NOMO-1 (cell line): Measurements from ENCODE around the gene CCDC24.
A peak's percentile ranks its signal among the peaks of the same experiment; 100 is the strongest.

Experiments
- DNase-seq, 2 experiments: peaks; one replicate each; lab custom pipeline; 2025; ENCODE audit not compliant: unreplicated experiment in 2 of 2; lab: John Stamatoyannopoulos, UW

Gene CCDC24

GRCh38 chr1:43979528-43980254 is 11.7 kb upstream of the CCDC24 start:
- DNase-seq: no peak

DNA sequence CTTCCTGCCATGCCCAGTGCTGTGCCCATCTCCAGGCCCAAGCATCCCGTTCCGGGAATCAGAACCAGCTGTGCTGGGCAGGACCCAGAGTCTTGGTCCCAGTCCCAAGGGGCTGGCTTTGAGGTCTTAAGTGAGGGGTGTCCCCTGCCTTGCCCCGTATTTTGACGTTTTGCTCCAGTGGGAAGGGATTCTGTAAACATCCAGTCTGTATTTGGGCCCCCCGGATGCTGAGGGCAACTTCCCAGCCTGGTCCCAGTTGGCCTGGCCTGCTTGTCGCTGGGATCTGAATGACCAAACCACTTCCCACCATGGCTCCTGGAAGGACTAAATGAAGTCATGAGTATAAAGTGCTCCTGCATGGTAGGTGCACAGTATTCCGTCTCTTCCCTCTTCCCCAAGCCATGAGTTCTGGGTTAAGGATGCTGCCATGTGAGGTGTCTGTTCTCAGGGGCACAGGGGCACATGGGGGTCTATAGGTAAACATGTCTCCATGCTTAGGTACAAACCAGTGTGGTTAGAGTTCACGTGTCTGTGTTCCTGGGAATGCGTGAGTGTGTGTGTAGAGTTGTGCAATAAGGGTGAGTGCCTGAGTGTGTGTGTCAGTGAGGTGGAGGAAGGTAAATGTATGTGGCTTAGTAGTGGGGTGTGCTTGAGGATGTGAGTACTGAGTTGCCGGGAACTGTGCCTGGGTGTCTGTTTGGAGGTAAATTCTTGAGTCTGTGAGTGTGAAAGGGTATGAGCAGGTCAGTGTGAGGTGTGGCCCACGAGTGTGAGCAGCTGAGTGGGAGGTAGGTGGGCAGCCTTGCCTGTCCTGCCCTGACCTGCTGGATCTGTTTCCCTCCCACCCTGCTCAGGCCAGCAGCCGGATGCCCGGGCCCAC is 10.9 kb upstream of the CCDC24 start:
- no peak for DNase-seq

DNA sequence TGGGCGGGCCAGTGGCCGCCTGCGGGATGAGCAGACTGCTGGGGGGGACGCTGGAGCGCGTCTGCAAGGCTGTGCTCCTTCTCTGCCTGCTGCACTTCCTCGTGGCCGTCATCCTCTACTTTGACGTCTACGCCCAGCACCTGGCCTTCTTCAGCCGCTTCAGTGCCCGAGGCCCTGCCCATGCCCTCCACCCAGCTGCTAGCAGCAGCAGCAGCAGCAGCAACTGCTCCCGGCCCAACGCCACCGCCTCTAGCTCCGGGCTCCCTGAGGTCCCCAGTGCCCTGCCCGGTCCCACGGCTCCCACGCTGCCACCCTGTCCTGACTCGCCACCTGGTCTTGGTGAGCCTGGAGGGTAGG is 10.3 kb upstream of the CCDC24 start:
- no peak for DNase-seq

DNA sequence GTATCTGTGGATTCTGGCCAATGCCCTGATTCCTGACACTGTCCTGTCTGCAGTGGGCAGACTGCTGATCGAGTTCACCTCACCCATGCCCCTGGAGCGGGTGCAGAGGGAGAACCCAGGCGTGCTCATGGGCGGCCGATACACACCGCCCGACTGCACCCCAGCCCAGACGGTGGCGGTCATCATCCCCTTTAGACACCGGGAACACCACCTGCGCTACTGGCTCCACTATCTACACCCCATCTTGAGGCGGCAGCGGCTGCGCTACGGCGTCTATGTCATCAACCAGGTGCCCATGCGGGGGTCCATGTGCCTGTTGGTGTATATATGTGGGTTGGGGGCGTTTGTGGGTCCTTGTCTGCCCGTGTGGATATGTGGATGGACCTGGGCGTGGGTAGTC is 9.8 kb upstream of the CCDC24 start:
- DNase-seq: no peak

GRCh38 chr1:43982241-43982640 is 9.2 kb upstream of the CCDC24 start:
- DNase-seq: no peak

DNA sequence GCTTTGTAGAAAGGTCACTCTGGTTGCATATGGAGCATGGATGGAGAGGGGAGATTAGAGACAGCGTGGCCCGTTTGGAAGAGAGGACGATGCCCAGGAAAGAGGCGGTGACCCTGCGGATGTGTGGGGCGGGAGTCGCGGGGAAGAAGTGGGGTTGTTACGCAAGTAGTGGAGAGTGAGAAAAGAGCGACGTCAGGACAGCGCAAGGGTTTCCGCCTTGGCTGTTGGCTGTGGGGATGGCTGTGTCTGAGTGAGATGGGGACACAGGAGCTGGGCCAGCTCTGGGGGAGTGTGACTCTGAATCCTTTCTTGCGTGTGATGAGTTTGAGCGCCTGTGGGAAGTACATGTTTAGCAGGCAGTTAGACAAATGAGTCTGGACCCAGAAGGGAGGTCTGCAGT is 8.6 kb upstream of the CCDC24 start:
- DNase-seq: no peak

DNA sequence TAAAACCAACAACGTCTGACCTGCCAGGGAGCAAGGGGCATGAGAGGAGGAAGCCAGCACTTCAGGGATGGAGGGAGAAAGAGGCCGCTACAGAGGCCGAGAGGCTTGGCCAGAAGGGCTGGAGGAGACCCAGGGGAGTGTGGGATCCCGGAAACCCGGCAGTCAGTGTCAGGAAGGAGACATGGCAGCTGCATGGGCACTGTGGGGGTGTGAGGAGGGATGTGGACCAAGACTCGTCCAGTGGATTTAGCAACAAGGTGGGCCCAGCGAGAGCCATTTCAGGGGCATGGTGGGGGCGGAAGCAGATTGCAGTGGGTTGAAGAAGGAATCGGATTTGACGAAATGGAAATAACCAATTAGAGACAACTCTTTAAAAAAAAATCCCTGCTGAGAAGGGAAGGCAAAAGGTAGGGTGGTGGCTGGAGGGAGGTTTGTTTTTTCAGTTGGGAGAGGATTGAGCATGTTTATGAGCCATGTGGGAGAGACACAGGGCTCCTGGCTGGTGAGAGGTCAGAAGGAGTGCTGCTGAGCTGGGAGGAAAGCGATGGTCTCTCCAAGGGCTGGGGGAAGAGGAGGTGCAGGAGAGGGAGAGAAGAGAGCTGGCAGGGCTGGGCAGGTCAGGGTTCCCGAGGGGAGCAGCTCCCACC is 8.0 kb upstream of the CCDC24 start:
- no peak for DNase-seq

DNA sequence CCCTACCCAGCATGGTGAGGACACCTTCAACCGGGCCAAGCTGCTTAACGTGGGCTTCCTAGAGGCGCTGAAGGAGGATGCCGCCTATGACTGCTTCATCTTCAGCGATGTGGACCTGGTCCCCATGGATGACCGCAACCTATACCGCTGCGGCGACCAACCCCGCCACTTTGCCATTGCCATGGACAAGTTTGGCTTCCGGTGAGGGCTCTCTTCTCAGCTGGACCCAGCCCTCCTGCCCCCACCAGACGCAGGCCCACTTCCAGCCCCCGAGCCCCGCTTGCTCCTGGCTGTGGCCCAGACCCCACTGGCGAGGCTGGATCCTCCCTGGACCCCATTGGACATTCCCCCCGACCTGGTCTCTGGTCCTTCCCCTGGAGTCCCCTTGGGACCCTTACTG is 6.5 kb upstream of the CCDC24 start:
- DNase-seq: no peak

- no peak for DNase-seq
Observed at GRCh38 chr1:43985984-43986595, 5.3 kb upstream of the CCDC24 start.

GRCh38 chr1:43986712-43987111 is 4.7 kb upstream of the CCDC24 start:
- DNase-seq: no peak

DNA sequence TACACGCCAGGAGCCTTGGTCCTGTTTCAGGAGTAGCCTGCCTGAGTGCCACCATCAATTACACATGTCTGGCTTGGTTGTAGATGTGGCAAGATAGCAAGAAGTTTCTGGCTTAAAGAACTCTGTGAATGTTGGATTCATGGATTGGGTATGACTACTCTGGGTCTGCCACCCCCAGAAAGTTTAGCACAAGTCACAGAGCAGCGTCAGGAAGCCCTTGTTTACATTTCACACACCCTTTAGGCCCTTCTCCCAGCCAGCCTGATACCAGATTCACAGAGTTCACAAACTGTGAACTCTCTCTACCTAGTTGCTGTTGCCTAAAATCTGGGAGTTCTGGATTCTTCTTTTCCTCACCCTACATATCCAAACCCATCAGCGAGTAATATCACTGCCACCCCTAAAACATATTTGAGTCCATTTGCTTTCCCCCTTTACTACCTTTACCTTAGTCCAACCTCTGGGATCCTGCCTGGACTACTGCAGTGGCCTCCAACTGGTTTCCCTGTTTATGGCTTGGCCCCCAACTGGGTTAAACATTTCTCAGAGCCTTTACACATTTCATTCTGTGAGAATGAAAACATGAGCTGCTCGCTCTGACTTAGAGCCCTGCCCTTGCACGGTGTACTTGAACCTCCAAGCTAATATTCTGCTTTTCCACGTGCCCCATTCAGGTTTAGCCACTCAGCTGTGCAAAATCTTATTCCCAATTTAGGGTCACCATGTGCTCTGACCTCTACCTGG is 4.1 kb upstream of the CCDC24 start:
- DNase-seq: no peak

GRCh38 chr1:43990271-43991199 is 864 bp upstream of the CCDC24 start:
- DNase-seq: no peak

DNA sequence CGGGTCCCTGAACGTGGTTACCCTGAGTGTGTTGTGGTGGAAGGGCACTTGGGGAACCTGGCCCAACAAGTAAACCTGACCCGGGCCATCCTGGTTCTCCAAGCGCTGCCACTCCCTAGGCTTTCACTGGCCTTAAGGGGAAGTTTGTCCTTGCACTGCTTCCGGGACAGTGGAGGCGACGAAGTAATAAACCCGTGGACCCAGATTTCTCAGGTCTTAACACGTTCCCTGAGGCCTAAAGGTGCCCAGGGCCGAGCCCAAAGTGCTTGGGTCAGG is 261 bp upstream of the CCDC24 start:
- no peak for DNase-seq

GRCh38 chr1:43992232-43992995 is 1.0 kb downstream of the CCDC24 start:
- no peak for DNase-seq

DNA sequence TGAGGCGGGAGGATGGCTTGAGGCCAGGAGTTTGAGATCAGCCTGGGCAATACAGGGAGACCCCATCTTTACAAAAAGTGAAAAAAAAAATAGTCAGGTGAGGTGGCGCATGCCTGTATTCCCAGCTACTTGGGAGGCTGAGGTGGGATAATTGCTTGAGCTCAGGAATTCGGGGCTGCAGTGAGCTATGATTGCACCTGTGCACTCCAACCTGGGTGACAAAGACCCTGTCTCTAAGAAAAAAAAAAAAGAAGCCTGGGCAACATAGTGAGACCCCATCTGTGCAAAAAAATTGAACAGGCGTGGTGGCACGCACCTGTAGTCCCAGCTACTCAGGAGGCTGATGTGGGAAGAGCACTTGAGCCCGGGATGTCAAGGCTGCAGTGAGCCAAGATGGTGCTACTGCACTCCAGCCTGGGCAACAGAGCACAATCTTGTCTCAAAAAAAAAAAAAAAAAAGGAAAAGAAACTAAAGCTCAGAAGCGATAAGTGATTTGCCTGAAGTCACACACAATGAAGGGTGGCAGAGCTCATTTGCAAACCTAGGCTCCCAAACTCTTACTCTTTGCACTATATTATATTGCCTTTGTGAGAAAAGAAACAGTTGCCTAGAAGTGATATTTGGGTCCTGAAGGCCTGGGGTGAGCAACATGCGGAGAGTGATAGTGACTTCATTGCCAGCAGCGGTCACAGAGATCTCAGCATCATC is 2.0 kb downstream of the CCDC24 start:
- DNase-seq: no peak

- no peak for DNase-seq
Observed at GRCh38 chr1:43994071-43994470, 2.7 kb downstream of the CCDC24 start.

- peak; percentile 47 to 55 for DNase-seq
Observed at GRCh38 chr1:43994794-43995790, 3.7 kb downstream of the CCDC24 start.
